Measurements from ENCODE around the gene ASPSCR1.
"Not testable (repeated sequence)": the region's sequence is repeated elsewhere in the genome, so short reads cannot be mapped to it uniquely, and the experiment has no call there.

ASPSCR1 gene

GRCh38 chr17:81960130-81960958, 17.1 kb upstream of the ASPSCR1 start:
- DNase-seq, result no peak

GRCh38 chr17:81961087-81961511, 16.3 kb upstream of the ASPSCR1 start, which contains the start of gene NOTUM:
TSS of gene NOTUM (minus strand) at chr17:81961187. CDS start at chr17:81960909, 278 bp downstream.
- no peak for DNase-seq

GRCh38 chr17:81961521-81962498, 15.6 kb upstream of the ASPSCR1 start:
- no peak for DNase-seq

GRCh38 chr17:81962499-81963441, 14.7 kb upstream of the ASPSCR1 start:
- DNase-seq, result no peak

- no peak for DNase-seq
These were observed 13.2 kb upstream of the ASPSCR1 start for GRCh38 chr17:81964081-81964849.

GRCh38 chr17:81966343-81967243, 10.8 kb upstream of the ASPSCR1 start:
- no peak for DNase-seq

- DNase-seq, result no peak
These were observed 10.2 kb upstream of the ASPSCR1 start for GRCh38 chr17:81967244-81967532.

- no peak for DNase-seq
These were observed 9.7 kb upstream of the ASPSCR1 start for GRCh38 chr17:81967533-81968395.

- DNase-seq, result no peak
These were observed 9.1 kb upstream of the ASPSCR1 start for GRCh38 chr17:81968396-81968745.

- no peak for DNase-seq
These were observed 8.3 kb upstream of the ASPSCR1 start for GRCh38 chr17:81968850-81969812.

GRCh38 chr17:81973432-81973831, 4.0 kb upstream of the ASPSCR1 start:
- no peak for DNase-seq

- no peak for DNase-seq
These were observed 858 bp upstream of the ASPSCR1 start for GRCh38 chr17:81976332-81977210.

GRCh38 chr17:81978524-81979298, 1.3 kb downstream of the ASPSCR1 start:
- DNase-seq, result no peak

GRCh38 chr17:81980122-81980521, 2.7 kb downstream of the ASPSCR1 start:
- no peak for DNase-seq

- no peak for DNase-seq
These were observed 3.4 kb downstream of the ASPSCR1 start for GRCh38 chr17:81980707-81981343.

GRCh38 chr17:81981511-81981910, 4.1 kb downstream of the ASPSCR1 start:
- not testable (repeated sequence) for DNase-seq
